Raji (cell line): ENCODE measurements around the gene SLC7A6OS.
A peak's percentile ranks its signal among the peaks of the same experiment; 100 is the strongest.

ENCODE experiments used
- POLR2A ChIP-seq: IDR thresholded peaks from 2 replicates; pipeline ENCODE4 v1.6.1; 2011; ENCODE audit warnings: low read depth, low read length, control low read depth; ENCODE audit not compliant: insufficient read depth

The SLC7A6OS gene

GRCh38 chr16:68279726-68280558, 30.8 kb downstream of the SLC7A6OS start:
- no peak for TF ChIP-seq POLR2A

- no peak for TF ChIP-seq POLR2A
These were observed 34.5 kb downstream of the SLC7A6OS start for GRCh38 chr16:68276223-68276622.

- TF ChIP-seq POLR2A: no peak
These were observed 35.0 kb downstream of the SLC7A6OS start for GRCh38 chr16:68275611-68276191.

- no peak for TF ChIP-seq POLR2A
These were observed 36.3 kb downstream of the SLC7A6OS start for GRCh38 chr16:68274441-68274840.

- no peak for TF ChIP-seq POLR2A
These were observed 36.9 kb downstream of the SLC7A6OS start for GRCh38 chr16:68273896-68274295.

GRCh38 chr16:68273459-68273858, 37.3 kb downstream of the SLC7A6OS start:
- TF ChIP-seq POLR2A: no peak

- no peak for TF ChIP-seq POLR2A
These were observed 38.1 kb downstream of the SLC7A6OS start for GRCh38 chr16:68272507-68273209.

- no peak for TF ChIP-seq POLR2A
These were observed 40.4 kb downstream of the SLC7A6OS start for GRCh38 chr16:68270353-68270752.

- TF ChIP-seq POLR2A: no peak
These were observed 41.0 kb downstream of the SLC7A6OS start for GRCh38 chr16:68269793-68270192.

GRCh38 chr16:68267612-68268405, 42.9 kb downstream of the SLC7A6OS start:
- TF ChIP-seq POLR2A: no peak

- no peak for TF ChIP-seq POLR2A
These were observed 45.4 kb downstream of the SLC7A6OS start for GRCh38 chr16:68265078-68265920.

- peak; percentile 75 for TF ChIP-seq POLR2A
These were observed 46.3 kb downstream of the SLC7A6OS start, which contains the start of gene SLC7A6 for GRCh38 chr16:68264128-68265077. Gene SLC7A6, plus strand, starts transcription at chr16:68264526. Its CDS starts 10,201 bp downstream, at chr16:68274727.

GRCh38 chr16:68263559-68264127, 47.1 kb downstream of the SLC7A6OS start:
- no peak for TF ChIP-seq POLR2A
